AG04449 (cell line): ENCODE data around the gene GRID2.

Source experiments
- CTCF ChIA-PET: fragments of 350-600 bp; formaldehyde crosslinking; extraction: SDS; loops from one replicate; lab custom pipeline; 2021; ENCODE audit warnings: antibody characterized with exemption; lab: Yijun Ruan, JAX
- POLR2A ChIA-PET: fragments of 400-600, 350-600 bp; formaldehyde crosslinking; extraction: SDS; loops from one replicate; lab custom pipeline; 2020; ENCODE audit warnings: antibody characterized with exemption, inconsistent platforms; lab: Yijun Ruan, JAX
- DNase-seq: peaks from one replicate; pipeline ENCODE4 v3.0.0-alpha.2; 2010; ENCODE audit warnings: low read depth, low spot score
- H3K4me3 ChIP-seq: 2 replicates; pipeline ENCODE4 v1.5.1; 2011; ENCODE audit warnings: low read depth, mild to moderate bottlenecking, control low read depth, low read length
- TF ChIP-seq, protein P1 (sequence below): IDR thresholded peaks from one replicate; pipeline ENCODE4 v1.5.1; 2011; ENCODE audit warnings: mild to moderate bottlenecking, moderate library complexity, low read length, control low read depth, inconsistent platforms; ENCODE audit not compliant: insufficient read depth; ENCODE audit errors: missing control alignments

The GRID2 gene

DNA sequence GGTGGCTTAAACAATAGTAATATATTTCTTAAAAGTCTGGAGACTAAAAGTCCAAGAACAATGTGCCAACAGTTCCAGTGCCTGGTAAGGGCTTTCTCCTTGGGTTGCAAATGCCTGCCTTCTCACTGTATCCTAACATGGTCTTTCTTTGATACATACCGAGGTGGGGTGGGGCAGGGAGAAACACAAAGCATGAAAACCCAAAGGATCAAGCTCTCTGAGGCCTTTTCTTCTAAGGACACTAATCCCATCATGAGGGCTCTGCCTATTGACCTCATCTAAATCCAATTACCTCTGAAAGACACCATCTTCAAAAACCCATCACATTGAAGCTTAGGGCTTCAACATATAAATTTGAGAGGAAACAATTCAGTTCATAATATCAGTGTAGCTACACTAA lies 311.3 kb downstream of the GRID2 start:
- TF ChIP-seq, protein P1, sequence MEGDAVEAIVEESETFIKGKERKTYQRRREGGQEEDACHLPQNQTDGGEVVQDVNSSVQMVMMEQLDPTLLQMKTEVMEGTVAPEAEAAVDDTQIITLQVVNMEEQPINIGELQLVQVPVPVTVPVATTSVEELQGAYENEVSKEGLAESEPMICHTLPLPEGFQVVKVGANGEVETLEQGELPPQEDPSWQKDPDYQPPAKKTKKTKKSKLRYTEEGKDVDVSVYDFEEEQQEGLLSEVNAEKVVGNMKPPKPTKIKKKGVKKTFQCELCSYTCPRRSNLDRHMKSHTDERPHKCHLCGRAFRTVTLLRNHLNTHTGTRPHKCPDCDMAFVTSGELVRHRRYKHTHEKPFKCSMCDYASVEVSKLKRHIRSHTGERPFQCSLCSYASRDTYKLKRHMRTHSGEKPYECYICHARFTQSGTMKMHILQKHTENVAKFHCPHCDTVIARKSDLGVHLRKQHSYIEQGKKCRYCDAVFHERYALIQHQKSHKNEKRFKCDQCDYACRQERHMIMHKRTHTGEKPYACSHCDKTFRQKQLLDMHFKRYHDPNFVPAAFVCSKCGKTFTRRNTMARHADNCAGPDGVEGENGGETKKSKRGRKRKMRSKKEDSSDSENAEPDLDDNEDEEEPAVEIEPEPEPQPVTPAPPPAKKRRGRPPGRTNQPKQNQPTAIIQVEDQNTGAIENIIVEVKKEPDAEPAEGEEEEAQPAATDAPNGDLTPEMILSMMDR, result no peak
- no peak overlapping the region for H3K4me3 ChIP-seq
- POLR2A ChIA-PET, result no interaction called here
- no peak for DNase-seq
- CTCF ChIA-PET, result no interaction called here

DNA sequence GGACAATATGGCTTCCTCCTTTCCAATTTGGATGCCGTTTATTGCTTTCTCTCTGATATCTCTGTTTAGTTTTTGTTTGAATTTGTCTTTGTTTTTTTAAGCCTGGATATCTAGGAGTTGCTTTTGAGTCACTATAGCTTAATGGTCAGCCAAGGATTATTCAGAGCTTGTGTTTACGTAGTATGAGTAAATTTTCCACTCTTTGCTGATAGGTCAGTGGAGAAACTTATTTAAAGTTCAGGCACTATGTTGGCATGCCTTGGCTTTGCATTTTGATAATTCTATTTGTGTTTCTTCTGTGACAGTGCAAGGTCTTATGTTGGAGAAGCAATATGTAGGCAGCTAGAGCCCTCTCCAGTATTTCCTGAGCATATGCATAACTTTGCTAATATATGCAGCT lies 315.2 kb downstream of the GRID2 start:
- no peak for DNase-seq
- TF ChIP-seq, protein P1, result no peak
- ChIA-PET POLR2A (no interaction called here), CTCF (no interaction called here)
- no peak overlapping the region for H3K4me3 ChIP-seq

DNA sequence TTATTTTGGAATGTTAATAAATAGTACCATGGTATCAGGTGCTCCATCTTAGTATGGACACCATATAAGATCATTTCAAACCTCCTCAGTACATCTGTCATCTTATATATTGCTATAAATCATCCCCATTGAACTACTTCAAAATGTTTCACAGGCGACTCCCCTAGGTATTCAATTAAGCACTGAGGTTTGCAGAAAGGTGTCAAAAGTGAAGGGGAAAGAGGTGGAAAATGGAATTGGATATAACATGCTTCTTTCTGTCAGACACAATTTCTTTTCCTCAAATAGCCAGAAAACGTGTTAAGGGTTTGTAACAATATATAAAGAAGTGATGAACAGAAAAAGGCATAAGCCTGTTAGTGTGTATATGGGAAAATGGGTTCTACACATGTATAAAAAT lies 325.5 kb downstream of the GRID2 start:
- TF ChIP-seq, protein P1, result no peak
- DNase-seq, result no peak
- ChIA-PET CTCF (no interaction called here), POLR2A (no interaction called here)
- no peak overlapping the region for H3K4me3 ChIP-seq

DNA sequence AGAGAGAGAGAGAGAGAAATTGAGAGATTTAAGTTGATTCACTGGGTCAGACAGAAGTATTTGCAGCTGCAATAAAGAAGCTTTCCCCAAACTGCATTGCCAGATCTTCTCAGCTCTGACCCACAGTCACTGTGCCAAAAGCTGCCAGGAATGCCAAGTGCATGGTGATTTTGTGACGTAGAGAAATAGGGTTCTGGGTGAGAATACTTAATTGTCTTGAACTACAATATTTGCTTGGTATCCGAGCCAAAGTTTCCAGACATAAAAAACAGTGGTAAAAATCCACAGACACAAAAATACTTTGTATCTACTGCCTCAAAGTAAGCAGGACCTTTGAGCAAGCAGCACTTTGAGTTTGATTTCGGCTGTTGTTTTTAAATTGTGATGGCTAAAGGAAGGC lies 331.1 kb downstream of the GRID2 start:
- no peak overlapping the region for H3K4me3 ChIP-seq
- POLR2A ChIA-PET, result no interaction called here
- DNase-seq, result no peak
- CTCF ChIA-PET, result no interaction called here
- TF ChIP-seq, protein P1, result no peak

DNA sequence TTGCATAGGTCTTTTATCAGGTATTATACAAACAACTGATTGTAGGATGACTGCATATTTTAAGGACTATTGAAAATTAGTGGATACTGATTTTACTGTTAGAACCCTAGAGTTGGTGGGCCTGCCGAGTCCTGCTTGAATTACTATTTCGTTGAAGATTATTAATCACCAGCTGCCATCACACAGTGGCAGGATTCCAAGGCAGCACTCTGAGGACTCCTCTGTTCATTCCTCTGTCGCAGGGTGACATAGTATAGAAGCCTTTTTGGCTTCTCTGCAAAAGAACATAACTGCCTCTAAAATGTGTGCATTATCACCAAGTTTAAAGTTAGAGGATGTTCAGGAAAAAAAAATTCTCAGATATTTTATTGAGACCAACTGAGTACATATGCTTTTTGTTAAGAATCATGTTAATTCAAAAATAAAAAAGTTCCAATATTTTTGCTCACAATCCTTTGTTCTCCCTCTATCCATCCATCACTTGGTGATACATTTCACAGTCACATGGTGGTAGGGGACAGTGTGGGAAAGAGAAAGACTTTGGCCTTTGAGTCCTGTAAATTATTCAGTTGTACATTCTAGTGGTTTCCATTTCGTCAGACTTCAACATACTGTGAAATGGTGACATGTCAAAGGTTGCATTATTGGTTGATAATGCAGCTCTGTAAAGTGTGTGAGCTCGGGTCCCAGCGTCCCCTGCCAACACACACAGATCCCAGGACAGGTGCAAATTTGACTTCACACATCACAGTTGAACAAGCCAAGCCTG lies 332.5 kb downstream of the GRID2 start:
- TF ChIP-seq, protein P1, result no peak
- ChIA-PET POLR2A (no interaction called here), CTCF (no interaction called here)
- no peak overlapping the region for H3K4me3 ChIP-seq
- DNase-seq, result no peak

DNA sequence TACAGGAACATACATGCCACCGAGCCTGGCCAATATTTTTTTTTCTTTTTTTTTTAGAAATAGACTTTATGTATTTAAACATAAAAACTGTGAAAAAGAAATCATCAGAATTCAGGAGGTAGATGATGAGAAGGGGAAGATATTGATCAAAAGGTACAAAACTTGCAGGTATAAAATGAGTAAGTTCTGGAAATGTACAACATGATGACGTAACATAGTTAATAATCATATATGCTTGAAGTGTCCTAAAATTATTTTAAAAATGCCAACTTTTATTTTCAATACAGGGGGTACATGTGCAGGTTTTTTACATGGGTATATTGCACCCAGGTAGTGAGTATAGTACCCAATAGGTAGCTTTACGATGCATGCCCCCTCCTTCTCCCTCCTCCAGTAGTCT lies 337.6 kb downstream of the GRID2 start:
- CTCF ChIA-PET, result no interaction called here
- TF ChIP-seq, protein P1, result no peak
- POLR2A ChIA-PET, result no interaction called here
- no peak for DNase-seq
- H3K4me3 ChIP-seq, result no peak overlapping the region
